HUES48 (cell line): ENCODE data around the gene MCM3AP.
"Not testable (repeated sequence)": the region's sequence is repeated elsewhere in the genome, so short reads cannot be mapped to it uniquely, and the experiment has no call there.

ENCODE experiments used
- H3K27ac ChIP-seq: one replicate; pipeline ENCODE4 v1.7.0; 2013; ENCODE audit warnings: low read depth, low read length, inconsistent platforms
- H3K27me3 ChIP-seq: 2 replicates; pipeline ENCODE4 v1.6.1; 2013; ENCODE audit warnings: mild to moderate bottlenecking, low read length; ENCODE audit not compliant: control insufficient read depth, insufficient read depth
- H3K36me3 ChIP-seq: 2 replicates; pipeline ENCODE4 v1.6.1; 2013; ENCODE audit warnings: low read length; ENCODE audit not compliant: control insufficient read depth, insufficient read depth
- H3K4me1 ChIP-seq: 2 replicates; pipeline ENCODE4 v1.6.1; 2013; ENCODE audit warnings: mild to moderate bottlenecking, low read length; ENCODE audit not compliant: control insufficient read depth, insufficient read depth
- H3K4me3 ChIP-seq: 2 replicates; pipeline ENCODE4 v1.5.1; 2013; ENCODE audit warnings: mild to moderate bottlenecking, low read depth, low read length
- H3K9ac ChIP-seq: 2 replicates; pipeline ENCODE4 v1.6.1; 2013; ENCODE audit warnings: mild to moderate bottlenecking, low read depth, low read length, moderate library complexity
- H3K9me3 ChIP-seq: 2 replicates; pipeline ENCODE4 v1.6.1; 2013; ENCODE audit warnings: low read length; ENCODE audit not compliant: control insufficient read depth, insufficient read depth

MCM3AP gene

DNA sequence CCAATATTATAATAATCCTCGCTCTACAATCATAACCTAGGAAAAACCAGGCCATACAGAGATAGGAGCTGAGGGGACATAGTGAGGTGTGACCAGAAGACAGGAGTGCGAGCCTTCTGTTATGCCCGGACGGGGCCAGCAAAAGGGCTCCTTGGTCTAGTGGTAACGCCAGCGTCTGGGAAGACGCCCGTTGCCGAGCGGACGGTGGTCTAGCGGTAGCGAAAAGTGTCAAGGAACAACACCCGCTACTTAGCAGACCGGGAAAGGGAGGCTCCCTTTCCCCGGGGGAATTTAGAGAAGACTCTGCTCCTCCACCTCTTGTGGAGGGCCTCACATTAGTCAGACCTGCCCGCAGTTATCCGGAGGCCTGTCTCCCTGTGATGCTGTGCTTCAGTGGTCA lies 61.8 kb downstream of the MCM3AP start:
- Histone ChIP-seq H3K4me1 (peaks cover 13% of the 10 kb centered on the region; the same call in 1 of the 2 replicates), H3K36me3 (peaks cover 42% of the 10 kb centered on the region)
- H3K27ac ChIP-seq, H3K9ac ChIP-seq, H3K4me3 ChIP-seq, H3K27me3 ChIP-seq, H3K9me3 ChIP-seq: not testable (repeated sequence)

DNA sequence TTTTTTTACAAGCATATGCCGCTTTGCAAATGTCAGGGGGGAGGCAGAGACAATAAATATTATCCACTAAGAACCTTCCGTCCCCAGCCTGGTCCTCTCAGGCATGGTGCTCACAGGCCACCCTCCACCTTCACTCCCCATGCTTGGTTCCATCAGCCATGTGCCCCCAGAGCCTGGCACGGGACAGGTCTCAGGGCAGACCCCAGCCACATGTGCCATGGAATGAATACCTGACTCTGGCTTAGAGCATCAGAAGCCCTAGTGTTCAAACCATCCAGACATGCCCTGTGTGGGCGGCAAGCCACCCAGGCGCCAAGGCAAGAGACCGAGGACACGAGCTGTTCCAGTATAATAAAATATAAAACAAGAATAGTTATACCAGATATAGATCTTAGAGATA lies 62.2 kb downstream of the MCM3AP start:
- Histone ChIP-seq H3K27me3 (no peaks in the 10 kb centered on the region), H3K36me3 (peaks cover 42% of the 10 kb centered on the region)

DNA sequence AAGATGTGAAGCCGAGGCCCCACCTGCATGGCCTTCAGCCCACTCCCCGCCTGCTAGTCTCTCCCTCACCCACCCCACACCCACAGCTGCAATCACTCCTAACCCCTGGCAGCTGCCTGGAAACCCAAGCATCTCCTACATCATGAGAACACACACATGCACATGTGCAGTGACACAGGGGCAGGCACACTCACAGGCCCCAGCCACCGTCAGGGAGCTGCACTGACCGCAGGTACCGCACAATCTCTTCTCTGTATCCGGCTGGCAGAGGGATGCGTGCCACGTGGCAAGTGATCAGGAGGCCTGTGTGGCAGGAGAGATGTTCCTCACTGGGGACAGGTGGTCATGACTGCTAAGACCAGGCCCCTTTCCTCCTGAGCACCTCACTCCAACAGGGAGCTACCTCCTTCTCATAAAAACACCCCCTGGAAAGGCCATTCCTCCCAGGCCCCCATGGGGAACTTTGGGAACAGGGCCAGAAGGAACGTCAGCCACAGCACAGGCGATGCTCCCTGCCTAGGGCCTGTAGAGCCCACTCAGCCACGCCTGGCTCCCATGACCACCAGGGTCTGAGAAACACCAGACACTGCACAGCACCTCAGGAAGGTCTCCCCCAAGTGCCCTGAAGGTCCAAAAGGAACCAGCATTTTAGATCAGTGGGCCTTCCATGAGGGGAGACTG lies 62.8 kb downstream of the MCM3AP start:
- H3K9ac ChIP-seq, result no peak overlapping the region
- H3K9me3 ChIP-seq, result peaks cover 6% of the 10 kb centered on the region; the same call in 1 of the 2 replicates
- no peak overlapping the region for H3K4me3 ChIP-seq
- H3K27ac ChIP-seq, result no peak overlapping the region
- peaks cover 9% of the 10 kb centered on the region; the same call in 1 of the 2 replicates for H3K4me1 ChIP-seq
- no peaks in the 10 kb centered on the region for H3K27me3 ChIP-seq
- peaks cover 44% of the 10 kb centered on the region for H3K36me3 ChIP-seq

More for the DNA sequence above, 62.2 kb downstream of the MCM3AP start:
- Histone ChIP-seq H3K4me1 (peaks cover 13% of the 10 kb centered on the region; the same call in 1 of the 2 replicates), H3K9me3 (peaks cover 6% of the 10 kb centered on the region; the same call in 1 of the 2 replicates), H3K4me3 (no peak overlapping the region), H3K27ac (no peak overlapping the region), H3K9ac (no peak overlapping the region)

DNA sequence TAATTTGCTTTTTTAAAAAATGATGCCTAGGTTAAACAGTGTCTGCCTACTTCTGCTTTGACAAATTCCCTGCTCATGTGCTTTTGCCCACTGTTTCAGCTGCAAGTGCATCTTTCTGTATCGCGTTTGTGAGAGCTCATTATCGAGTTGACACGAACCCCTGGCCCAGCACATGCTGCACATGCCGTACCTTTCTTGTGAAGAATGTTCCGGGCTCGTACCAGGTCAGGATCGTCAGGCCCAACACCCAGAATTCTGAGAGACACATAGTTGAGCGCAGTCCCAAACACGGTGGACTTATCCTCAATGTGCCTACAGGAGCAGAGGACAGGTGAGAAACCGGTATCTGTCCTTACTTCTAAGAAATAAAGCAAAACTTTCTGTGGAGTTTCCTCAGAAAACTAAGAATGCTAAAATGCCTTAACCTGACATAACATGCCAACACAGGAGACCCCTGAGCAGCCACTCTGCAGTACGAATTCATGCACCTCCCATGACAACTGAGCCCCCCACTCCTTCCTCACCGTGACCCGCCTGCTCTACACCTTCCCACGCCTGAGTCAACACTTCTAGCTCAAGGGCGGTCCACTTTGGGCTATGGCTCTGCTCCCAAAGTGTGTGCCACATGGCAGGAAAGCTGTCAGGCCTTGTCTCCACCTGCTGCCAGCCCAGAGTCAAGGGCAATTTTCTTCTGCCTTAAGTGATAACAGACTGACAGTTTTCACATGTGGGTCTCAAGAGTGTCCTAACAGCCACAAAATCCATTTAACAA lies 63.6 kb downstream of the MCM3AP start:
- Histone ChIP-seq H3K27me3 (no peaks in the 10 kb centered on the region), H3K9ac (no peak overlapping the region), H3K9me3 (peaks cover 6% of the 10 kb centered on the region; the same call in 1 of the 2 replicates), H3K27ac (no peak overlapping the region), H3K4me3 (no peak overlapping the region), H3K4me1 (0 out of 2 replicates have a peak, but pooled peaks cover 1% of the 10 kb centered on the region), H3K36me3 (peaks cover 49% of the 10 kb centered on the region)

DNA sequence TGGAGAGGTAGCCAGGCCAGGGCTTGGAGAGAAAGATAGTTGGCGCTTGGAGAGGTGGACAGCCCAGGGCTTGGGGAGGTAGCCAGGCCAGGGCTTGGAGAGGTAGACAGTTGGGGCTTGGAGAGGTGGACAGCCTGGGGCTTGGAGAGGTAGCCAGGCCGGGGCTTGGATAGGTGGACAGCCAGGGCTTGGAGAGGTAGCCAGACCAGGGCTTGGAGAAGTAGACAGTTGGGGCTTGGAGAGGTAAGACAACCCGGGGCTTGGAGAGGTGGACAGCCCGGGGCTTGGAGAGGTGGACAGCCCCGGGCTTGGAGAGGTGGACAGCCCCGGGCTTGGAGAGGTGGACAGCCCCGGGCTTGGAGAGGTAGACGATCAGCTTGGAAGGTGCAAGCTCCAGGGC lies 64.6 kb downstream of the MCM3AP start:
- peaks cover 58% of the 10 kb centered on the region for H3K36me3 ChIP-seq
- H3K4me1 ChIP-seq, result no peaks in the 10 kb centered on the region

DNA sequence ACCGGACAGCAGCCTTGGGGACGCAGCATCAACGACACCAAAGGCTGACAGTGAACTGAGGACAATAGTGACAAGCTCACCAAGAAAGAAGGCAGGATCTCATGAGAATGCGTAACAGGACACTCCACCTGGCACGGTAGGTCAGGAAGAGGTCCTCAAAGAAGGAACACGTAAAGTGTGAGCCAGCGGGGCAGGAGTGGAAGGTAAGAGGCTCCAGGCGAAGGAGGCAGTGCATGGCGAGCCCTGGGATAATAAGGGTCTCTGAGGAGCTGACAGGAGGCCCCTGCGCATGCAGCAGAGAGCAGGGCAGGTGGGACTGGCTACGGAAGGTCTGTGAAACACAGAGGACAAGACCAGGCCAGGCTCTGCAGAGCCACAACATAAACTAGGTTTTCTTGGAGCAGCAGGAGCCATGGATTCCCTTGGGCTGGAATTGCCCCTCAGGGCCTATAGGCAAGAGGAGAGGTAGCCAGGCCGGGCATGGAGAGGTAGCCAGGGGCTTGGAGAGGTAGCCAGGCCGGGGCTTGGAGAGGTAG lies 65.1 kb downstream of the MCM3AP start:
- H3K4me3 ChIP-seq, result no peak overlapping the region
- H3K9me3 ChIP-seq, result no peaks in the 10 kb centered on the region
- H3K9ac ChIP-seq, result no peak overlapping the region
- H3K36me3 ChIP-seq, result peaks cover 58% of the 10 kb centered on the region
- no peaks in the 10 kb centered on the region for H3K27me3 ChIP-seq
- no peak overlapping the region for H3K27ac ChIP-seq
- no peaks in the 10 kb centered on the region for H3K4me1 ChIP-seq

More for the DNA sequence above, 64.6 kb downstream of the MCM3AP start:
- H3K27ac ChIP-seq, result no peak overlapping the region
- H3K4me3 ChIP-seq, result no peak overlapping the region
- no peaks in the 10 kb centered on the region for H3K9me3 ChIP-seq
- no peak overlapping the region for H3K9ac ChIP-seq
- H3K27me3 ChIP-seq, result no peaks in the 10 kb centered on the region

DNA sequence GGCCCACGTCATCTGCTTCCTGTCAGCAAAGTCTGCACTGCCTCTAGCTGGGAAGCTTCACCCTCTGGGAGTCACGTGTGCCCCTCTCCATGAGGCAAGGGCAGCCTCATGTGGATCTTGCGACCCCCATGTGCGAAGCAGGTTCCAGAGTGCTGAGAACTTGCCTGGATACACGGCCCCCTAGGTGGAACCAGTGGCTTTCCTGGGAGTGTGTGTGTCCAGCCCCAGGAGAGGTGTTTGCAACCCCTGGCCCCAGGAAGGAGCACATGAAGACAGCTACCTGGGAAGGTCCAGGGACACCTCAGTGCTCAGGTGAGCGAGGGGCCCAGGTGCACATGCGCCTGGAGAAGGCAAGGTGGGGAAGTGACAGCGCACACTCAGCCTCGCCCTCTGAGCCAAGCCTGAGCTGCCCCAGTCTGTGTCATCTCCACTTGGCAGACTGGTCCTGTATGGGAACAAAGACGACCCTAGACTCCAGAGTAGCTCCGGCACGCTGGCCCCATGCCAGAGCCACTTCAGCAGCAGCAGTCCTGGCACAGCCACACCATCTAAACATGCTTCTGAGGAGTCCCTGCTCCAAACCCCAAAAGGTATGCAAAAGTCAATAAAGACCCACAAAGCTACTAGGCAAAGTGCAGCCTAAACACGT lies 65.7 kb downstream of the MCM3AP start:
- H3K27ac ChIP-seq, result no peak overlapping the region

DNA sequence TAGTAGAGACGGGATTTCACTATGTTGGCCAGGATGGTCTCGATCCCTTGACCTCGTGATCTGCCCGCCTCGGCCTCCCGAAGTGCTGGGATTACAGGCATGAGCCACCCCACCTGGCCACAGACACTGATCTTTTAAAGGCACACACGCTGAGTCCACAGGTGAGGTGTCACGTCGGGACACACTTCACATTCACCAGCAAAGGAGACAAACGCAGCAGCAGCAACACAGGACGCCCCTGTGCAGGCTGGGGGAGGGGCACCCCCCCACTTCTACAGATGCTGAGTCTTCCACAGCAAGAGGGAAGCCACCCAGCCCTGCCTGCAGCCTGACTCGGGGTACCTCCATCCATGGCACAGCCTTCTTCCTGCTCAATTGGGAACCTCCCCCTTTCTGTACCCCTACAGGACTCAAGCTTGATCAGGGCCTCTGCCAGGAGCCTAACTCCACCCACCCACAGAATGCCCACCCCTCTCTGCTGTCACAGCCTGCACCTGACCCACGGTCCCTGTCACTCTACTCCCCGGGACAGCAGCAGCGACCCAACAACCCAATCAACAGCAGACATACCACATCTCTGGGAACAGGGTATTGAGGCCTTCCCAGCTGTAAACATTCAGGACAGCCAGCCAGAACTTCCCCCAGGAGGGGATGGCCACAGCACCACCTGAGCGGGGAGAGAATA lies 66.4 kb downstream of the MCM3AP start:
- Histone ChIP-seq H3K27ac (no peak overlapping the region), H3K4me1 (no peaks in the 10 kb centered on the region), H3K36me3 (peaks cover 62% of the 10 kb centered on the region), H3K9ac (no peak overlapping the region), H3K27me3 (no peaks in the 10 kb centered on the region), H3K9me3 (no peaks in the 10 kb centered on the region), H3K4me3 (no peak overlapping the region)

More for the DNA sequence above, 65.7 kb downstream of the MCM3AP start:
- no peaks in the 10 kb centered on the region for H3K9me3 ChIP-seq
- peaks cover 62% of the 10 kb centered on the region for H3K36me3 ChIP-seq
- no peaks in the 10 kb centered on the region for H3K4me1 ChIP-seq
- no peak overlapping the region for H3K9ac ChIP-seq
- H3K27me3 ChIP-seq, result no peaks in the 10 kb centered on the region
- no peak overlapping the region for H3K4me3 ChIP-seq

DNA sequence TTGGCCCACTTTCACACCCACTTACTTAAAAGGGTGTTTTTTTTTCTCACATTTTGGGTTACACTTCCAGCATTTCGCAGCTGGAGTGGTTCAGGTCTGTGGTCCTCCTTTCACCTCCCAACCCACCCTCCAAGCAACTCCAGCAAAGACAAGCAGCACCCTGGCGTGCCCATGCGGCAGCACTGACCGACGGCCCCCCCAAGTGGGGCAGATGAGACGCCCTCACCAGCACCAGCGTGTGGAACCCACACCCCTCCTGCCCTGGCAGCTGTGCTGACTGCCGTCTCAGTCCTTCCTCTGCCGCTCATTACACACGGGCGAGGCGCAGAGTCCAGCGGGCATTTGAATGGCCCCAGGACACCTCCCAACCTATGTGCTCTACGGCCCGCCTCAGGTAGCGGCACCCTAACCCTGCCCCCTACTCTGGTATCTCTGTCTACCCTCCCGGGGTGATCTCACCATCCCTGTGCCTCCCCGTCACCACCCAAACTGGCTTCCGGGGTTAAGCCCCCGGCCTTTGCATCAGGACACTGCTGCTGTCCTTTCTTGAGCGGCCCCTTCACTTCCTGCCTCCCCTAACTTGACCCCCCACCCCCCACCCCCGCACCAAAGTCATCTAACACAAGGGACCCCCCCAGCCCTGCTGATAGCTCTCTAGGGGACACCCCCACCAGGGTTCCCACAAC lies 67.8 kb downstream of the MCM3AP start:
- peaks cover 71% of the 10 kb centered on the region for H3K36me3 ChIP-seq
- H3K9ac ChIP-seq, result no peak overlapping the region
- no peak overlapping the region for H3K4me3 ChIP-seq
- no peaks in the 10 kb centered on the region for H3K4me1 ChIP-seq
- no peaks in the 10 kb centered on the region for H3K27me3 ChIP-seq
- H3K27ac ChIP-seq, result no peak overlapping the region
- H3K9me3 ChIP-seq, result no peaks in the 10 kb centered on the region

DNA sequence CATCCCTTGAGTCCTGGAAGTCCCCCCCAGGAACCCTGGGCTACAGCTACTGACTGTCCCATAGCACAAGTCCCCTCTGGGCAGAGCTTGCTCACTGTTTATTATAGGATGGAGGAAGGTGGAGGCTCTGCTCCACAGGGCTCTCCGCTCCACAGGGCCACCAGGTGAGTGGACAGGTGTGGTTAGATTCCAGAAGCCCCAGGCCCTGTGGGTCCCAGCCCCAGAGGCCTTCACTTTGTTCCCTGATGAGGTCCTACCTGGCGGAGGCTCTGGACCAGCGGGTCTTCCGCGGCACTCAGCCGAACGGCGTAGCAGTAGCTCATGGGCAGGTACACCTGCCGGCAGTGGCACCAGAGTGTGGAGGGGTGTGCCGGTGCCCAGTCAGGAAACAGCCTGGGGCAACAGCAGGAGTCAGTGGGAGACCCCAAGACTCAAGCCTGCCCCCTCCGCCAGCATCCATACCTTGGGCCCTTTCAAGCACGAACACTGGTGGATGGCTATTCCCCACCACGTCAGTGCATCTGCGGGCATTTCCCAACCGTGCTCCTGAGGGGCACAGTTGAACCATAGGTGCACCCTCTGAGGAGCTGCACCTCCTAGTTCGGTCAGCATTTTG lies 69.2 kb downstream of the MCM3AP start:
- no peaks in the 10 kb centered on the region for H3K27me3 ChIP-seq
- H3K36me3 ChIP-seq, result peaks cover 67% of the 10 kb centered on the region
- no peaks in the 10 kb centered on the region for H3K4me1 ChIP-seq
- H3K27ac ChIP-seq, result no peak overlapping the region
- H3K9ac ChIP-seq, result no peak overlapping the region
- no peak overlapping the region for H3K4me3 ChIP-seq
- H3K9me3 ChIP-seq, result no peaks in the 10 kb centered on the region
